K562 (cell line): ENCODE data around the gene MYBL2. TPM values are rescaled to one million over a fixed set of nuclear protein-coding genes. Genes with fewer than 3 reads are reported as not detected.
A peak's percentile ranks its signal among the peaks of the same experiment; 100 is the strongest.

ENCODE experiments used
- CBFA2T3 ChIP-seq: fragments of 450-650 bp; IDR thresholded peaks from 2 replicates; pipeline ENCODE4 v1.6.1; 2017
- ESRRB ChIP-seq: fragments of 250-450 bp; sonication (Bioruptor Pico); IDR thresholded peaks from 2 replicates; pipeline ENCODE4 v1.5.0; 2020; ENCODE audit warnings: mild to moderate bottlenecking, moderate library complexity, borderline replicate concordance
- GMEB1 ChIP-seq: fragments of 250-450 bp; sonication (Bioruptor Pico); IDR thresholded peaks from 2 replicates; pipeline ENCODE4 v1.4.0; 2020; ENCODE audit warnings: mild to moderate bottlenecking
- ILF3 ChIP-seq: fragments of 450-650 bp; IDR thresholded peaks from 2 replicates; pipeline ENCODE4 v1.6.1; 2018; ENCODE audit warnings: antibody characterized with exemption, mild to moderate bottlenecking, moderate library complexity, borderline replicate concordance
- L3MBTL2 ChIP-seq: fragments of 450-650 bp; IDR thresholded peaks from 2 replicates; pipeline ENCODE4 v1.6.1; 2016; ENCODE audit warnings: mild to moderate bottlenecking, moderate library complexity
- LCOR ChIP-seq: sonication (generic); formaldehyde crosslinking; IDR thresholded peaks from 2 replicates; pipeline ENCODE4 v1.8.0; 2022; ENCODE audit warnings: mild to moderate bottlenecking, missing genetic modification reagents
- OTX1 ChIP-seq: fragments of 450-650 bp; formaldehyde crosslinking; IDR thresholded peaks from 2 replicates; pipeline ENCODE4 v1.4.0; 2022; ENCODE audit warnings: mild to moderate bottlenecking
- PHTF2 ChIP-seq: fragments of 250-450 bp; sonication (Bioruptor Pico); IDR thresholded peaks from 2 replicates; pipeline ENCODE4 v1.5.0; 2021; ENCODE audit warnings: mild to moderate bottlenecking
- POU5F1 ChIP-seq: fragments of 150-350 bp; IDR thresholded peaks from 2 replicates; pipeline ENCODE4 v1.6.1; 2014; ENCODE audit warnings: borderline replicate concordance, low read length, low read depth, mild to moderate bottlenecking; ENCODE audit not compliant: partially characterized antibody
- PTBP1 ChIP-seq: fragments of 200-400 bp; formaldehyde crosslinking; IDR thresholded peaks from 2 replicates; pipeline ENCODE4 v1.6.1; 2017; ENCODE audit warnings: low read depth, low read length
- SRSF9 ChIP-seq: fragments of 200-400 bp; formaldehyde crosslinking; IDR thresholded peaks from 2 replicates; pipeline ENCODE4 v1.6.1; 2017; ENCODE audit warnings: low read depth, low read length, borderline replicate concordance
- STAT5A ChIP-seq: IDR thresholded peaks from 2 replicates; pipeline ENCODE4 v1.6.1; 2012; ENCODE audit warnings: low read length, inconsistent platforms, borderline replicate concordance
- YBX1 ChIP-seq: fragments of 450-650 bp; IDR thresholded peaks from 2 replicates; pipeline ENCODE4 v1.7.1; 2016; ENCODE audit warnings: mild to moderate bottlenecking
- YY1 ChIP-seq, 3 experiments: IDR thresholded peaks; 2 replicates each; pipeline ENCODE4 v1.6.1; 2011; ENCODE audit warnings: low read length in 2 of 3, mild to moderate bottlenecking in 2 of 3, moderate library complexity in 2 of 3, borderline replicate concordance in 1 of 3, control low read depth in 1 of 3, low read depth in 1 of 3; ENCODE audit not compliant: insufficient read depth in 3 of 3, insufficient replicate concordance in 2 of 3, control insufficient read depth in 1 of 3, insufficient read length in 1 of 3; ENCODE audit errors: extremely low read depth in 1 of 3
- ZNF165 ChIP-seq: fragments of 250-450 bp; sonication (Bioruptor Pico); IDR thresholded peaks from 2 replicates; pipeline ENCODE4 v1.4.0; 2020; ENCODE audit warnings: borderline replicate concordance
- ZNF282 ChIP-seq: sonication (generic); formaldehyde crosslinking; IDR thresholded peaks from 2 replicates; pipeline ENCODE4 v1.8.1; 2023; ENCODE audit warnings: missing genetic modification reagents
- ZNF3 ChIP-seq: fragments of 250-450 bp; sonication (Bioruptor Pico); IDR thresholded peaks from 2 replicates; pipeline ENCODE4 v1.5.0; 2021; ENCODE audit warnings: mild to moderate bottlenecking, moderate library complexity
- ZNF444 ChIP-seq: fragments of 250-450 bp; sonication (Bioruptor Pico); IDR thresholded peaks from 2 replicates; pipeline ENCODE4 v1.4.0; 2020; ENCODE audit warnings: mild to moderate bottlenecking, moderate library complexity
- ZNF445 ChIP-seq: fragments of 250-450 bp; sonication (Bioruptor Pico); IDR thresholded peaks from 2 replicates; pipeline ENCODE4 v1.4.0; 2020; ENCODE audit warnings: low read depth, mild to moderate bottlenecking, moderate library complexity
- ZNF511 ChIP-seq: sonication (generic); formaldehyde crosslinking; IDR thresholded peaks from 2 replicates; pipeline ENCODE4 v1.8.0; 2022; ENCODE audit warnings: mild to moderate bottlenecking, missing genetic modification reagents
- ZNF518B ChIP-seq: fragments of 250-450 bp; sonication (Bioruptor Pico); IDR thresholded peaks from 2 replicates; pipeline ENCODE4 v1.5.0; 2021; ENCODE audit warnings: mild to moderate bottlenecking, moderate library complexity
- ZNF589 ChIP-seq: fragments of 200-800 bp; sonication (Bioruptor generic); IDR thresholded peaks from 2 replicates; pipeline ENCODE4 v1.6.1; 2016; ENCODE audit warnings: low read depth, missing genetic modification characterization, missing compliant biosample characterization
- ZNF696 ChIP-seq: fragments of 250-450 bp; sonication (Bioruptor Pico); conservative IDR thresholded peaks from 2 replicates; pipeline ENCODE4 v1.4.0; 2020; ENCODE audit warnings: mild to moderate bottlenecking, moderate library complexity
- ZNF766 ChIP-seq: fragments of 200-800 bp; sonication (Bioruptor generic); conservative IDR thresholded peaks from 2 replicates; pipeline ENCODE4 v1.6.1; 2016; ENCODE audit warnings: missing genetic modification characterization, missing compliant biosample characterization
- ZZZ3 ChIP-seq: fragments of 450-650 bp; IDR thresholded peaks from 2 replicates; pipeline ENCODE4 v1.6.1; 2016; ENCODE audit warnings: antibody characterized with exemption, mild to moderate bottlenecking, moderate library complexity
- polyA plus RNA-seq, 8 experiments: library from polyadenylated mRNA; depleted of rRNA in 4 of 8; stranded (reverse) in 5 of 8; unstranded in 3 of 8; fragments of >200 nt; fragmentation: Nextera tagmentation in 2 of 8; fragmentation: Illumina TruSeq in 1 of 8; extraction: Ambion mirVana in 2 of 8; extraction: Trizol in 1 of 8; gene quantifications; 2 replicates each; pipeline versions ENCODE4 v1.2.1 to v1.2.3, GENCODE V29; 2011 to 2014; ENCODE audit warnings: inconsistent platforms in 1 of 8, missing spikeins in 1 of 8
- total RNA-seq, 7 experiments: library from RNA; depleted of rRNA in 6 of 7; stranded (reverse); fragments of >200 nt in 6 of 7; fragmentation: Illumina TruSeq in 2 of 7; extraction: Trizol in 2 of 7; gene quantifications; 2 replicates each; pipeline versions ENCODE4 v1.2.1 to v1.2.3, GENCODE V29; 2011 to 2021; ENCODE audit warnings: low replicate concordance in 1 of 7

Gene MYBL2
- total and polyA plus RNA-seq, 9 of the 15 experiments (the other 6 are each of a cell fraction or from before 2014, with no cell fraction given), result 4.4 to 169 (median 52.5) TPM

GRCh38 chr20:43690943-43691598 lies 24.2 kb downstream of the MYBL2 start (continued):
- TF ChIP-seq ZNF511 (no peak), ZNF766 (CRISPR knock-in tag) (peak; percentile 84), POU5F1 (no peak), PTBP1 (no peak), PHTF2 (CRISPR knock-in tag) (no peak), YBX1 (no peak), ESRRB (no peak), ZNF444 (CRISPR knock-in tag) (no peak), GMEB1 (no peak), ZNF589 (CRISPR knock-in tag) (peak; percentile 74; the same call in 1 of the 2 replicates), CBFA2T3 (peak; percentile 99), SRSF9 (no peak), STAT5A (peak; percentile 88), ILF3 (no peak), ZNF696 (CRISPR knock-in tag) (no peak), LCOR (CRISPR knock-in tag) (no peak), ZZZ3 (no peak), L3MBTL2 (peak; percentile 54; the same call in 1 of the 2 replicates), ZNF518B (CRISPR knock-in tag) (no peak), ZNF165 (CRISPR knock-in tag) (no peak), ZNF445 (CRISPR knock-in tag) (no peak), YY1 (IDR thresholded peaks at IDR 0.05; ENCODE audit: borderline replicate concordance in 1 of 3, control insufficient read depth in 1 of 3, extremely low read depth in 1 of 3, insufficient read depth in 3 of 3, insufficient read length in 1 of 3, insufficient replicate concordance in 2 of 3, low read depth in 1 of 3, low read length in 2 of 3) (no peak), ZNF282 (CRISPR knock-in tag) (no peak), OTX1 (CRISPR knock-in tag) (no peak), ZNF3 (CRISPR knock-in tag) (no peak)
